Memory B cell (primary cell): ENCODE measurements around the gene CNN3.

Source experiments
- ATAC-seq: fragments of 150-1000 bp; cut with Tn5 transposase; 2 replicates; pipeline ENCODE4 v1.10.0; 2021; ENCODE audit warnings: low read depth, mild to moderate bottlenecking, moderate library complexity
- DNase-seq, 2 donors: peaks; one replicate each; pipeline ENCODE4 v3.0.0; 2022; ENCODE audit warnings: low spot score in 2 of 2
- H3K27ac Mint-ChIP-seq: one replicate; pipeline ENCODE4 v1.8.0; 2022; ENCODE audit warnings: mild to moderate bottlenecking, moderate library complexity, mixed read lengths
- H3K27me3 Mint-ChIP-seq: one replicate; pipeline ENCODE4 v1.8.0; 2022; ENCODE audit warnings: mixed read lengths
- H3K36me3 Mint-ChIP-seq: one replicate; pipeline ENCODE4 v1.8.0; 2022; ENCODE audit warnings: mild to moderate bottlenecking, mixed read lengths
- H3K4me1 Mint-ChIP-seq: one replicate; pipeline ENCODE4 v1.8.0; 2022; ENCODE audit warnings: mixed read lengths
- H3K4me3 Mint-ChIP-seq: one replicate; pipeline ENCODE4 v1.8.0; 2022; ENCODE audit warnings: mild to moderate bottlenecking, moderate library complexity, mixed read lengths
- H3K9me3 Mint-ChIP-seq: one replicate; pipeline ENCODE4 v1.8.0; 2022; ENCODE audit warnings: mixed read lengths

CNN3 gene

GRCh38 chr1:94926915-94927404 lies at the start of gene CNN3:
Gene CNN3, minus strand, starts transcription at chr1:94927110. Its CDS starts 216 bp downstream, at chr1:94926894.
- Mint-ChIP-seq H3K27ac (peak within 1 kb of the TSS; percentile 89), H3K4me3 (peak within 1 kb of the TSS; percentile 90), H3K9me3 (no peaks in the 10 kb centered on the region), H3K4me1 (peaks cover 21% of the 10 kb centered on the region), H3K36me3 (no peaks in the 10 kb centered on the region), H3K27me3 (peaks cover 22% of the 10 kb centered on the region)
- peak; percentile 74 for ATAC-seq
- DNase-seq: peak; percentile 57 to 72

- H3K27me3 Mint-ChIP-seq: no peaks in the 10 kb centered on the region
- peaks cover 10% of the 10 kb centered on the region for H3K4me1 Mint-ChIP-seq
- H3K36me3 Mint-ChIP-seq: no peaks in the 10 kb centered on the region
- H3K4me3 Mint-ChIP-seq: no peak overlapping the region
- ATAC-seq (no peak), DNase-seq (no peak)
- no peak overlapping the region for H3K27ac Mint-ChIP-seq
- H3K9me3 Mint-ChIP-seq: peaks cover 1% of the 10 kb centered on the region
These were observed 47.9 kb upstream of the CNN3 start for GRCh38 chr1:94974824-94975223.

GRCh38 chr1:94974241-94974640 lies 47.3 kb upstream of the CNN3 start:
- H3K36me3 Mint-ChIP-seq: no peaks in the 10 kb centered on the region
- no peaks in the 10 kb centered on the region for H3K27me3 Mint-ChIP-seq
- ATAC-seq (no peak), DNase-seq (no peak)
- no peak overlapping the region for H3K27ac Mint-ChIP-seq
- no peaks in the 10 kb centered on the region for H3K9me3 Mint-ChIP-seq
- H3K4me1 Mint-ChIP-seq: peaks cover 5% of the 10 kb centered on the region
- H3K4me3 Mint-ChIP-seq: no peak overlapping the region

- no peak overlapping the region for H3K4me3 Mint-ChIP-seq
- H3K27ac Mint-ChIP-seq: no peak overlapping the region
- no peaks in the 10 kb centered on the region for H3K36me3 Mint-ChIP-seq
- DNase-seq: no peak
- no peaks in the 10 kb centered on the region for H3K27me3 Mint-ChIP-seq
- H3K9me3 Mint-ChIP-seq: no peaks in the 10 kb centered on the region
- ATAC-seq: no peak
- H3K4me1 Mint-ChIP-seq: peaks cover 1% of the 10 kb centered on the region
These were observed 46.5 kb upstream of the CNN3 start for GRCh38 chr1:94973309-94973922.

- ATAC-seq (no peak), DNase-seq (no peak)
- Mint-ChIP-seq H3K27ac (no peak overlapping the region), H3K9me3 (no peaks in the 10 kb centered on the region), H3K27me3 (no peaks in the 10 kb centered on the region), H3K4me3 (no peak overlapping the region), H3K4me1 (no peaks in the 10 kb centered on the region), H3K36me3 (no peaks in the 10 kb centered on the region)
These were observed 44.6 kb upstream of the CNN3 start for GRCh38 chr1:94971491-94971924.

- H3K27ac Mint-ChIP-seq: no peak overlapping the region
- H3K4me3 Mint-ChIP-seq: no peak overlapping the region
- H3K27me3 Mint-ChIP-seq: no peaks in the 10 kb centered on the region
- DNase-seq: no peak
- H3K36me3 Mint-ChIP-seq: no peaks in the 10 kb centered on the region
- H3K4me1 Mint-ChIP-seq: no peaks in the 10 kb centered on the region
- no peaks in the 10 kb centered on the region for H3K9me3 Mint-ChIP-seq
- no peak for ATAC-seq
These were observed 43.9 kb upstream of the CNN3 start for GRCh38 chr1:94970783-94971182.

GRCh38 chr1:94969137-94969536 lies 42.2 kb upstream of the CNN3 start:
- no peaks in the 10 kb centered on the region for H3K27me3 Mint-ChIP-seq
- peaks cover 2% of the 10 kb centered on the region for H3K4me1 Mint-ChIP-seq
- no peak overlapping the region for H3K27ac Mint-ChIP-seq
- no peak for ATAC-seq
- no peaks in the 10 kb centered on the region for H3K9me3 Mint-ChIP-seq
- H3K36me3 Mint-ChIP-seq: no peaks in the 10 kb centered on the region
- DNase-seq: no peak
- no peak overlapping the region for H3K4me3 Mint-ChIP-seq

- peaks cover 5% of the 10 kb centered on the region for H3K4me1 Mint-ChIP-seq
- no peaks in the 10 kb centered on the region for H3K27me3 Mint-ChIP-seq
- no peaks in the 10 kb centered on the region for H3K36me3 Mint-ChIP-seq
- H3K4me3 Mint-ChIP-seq: no peak overlapping the region
- H3K9me3 Mint-ChIP-seq: no peaks in the 10 kb centered on the region
- no peak overlapping the region for H3K27ac Mint-ChIP-seq
- DNase-seq (no peak), ATAC-seq (no peak)
These were observed 39.1 kb upstream of the CNN3 start for GRCh38 chr1:94966033-94966432.

- Mint-ChIP-seq H3K4me1 (peaks cover 5% of the 10 kb centered on the region), H3K4me3 (no peak overlapping the region), H3K27ac (no peak overlapping the region), H3K36me3 (no peaks in the 10 kb centered on the region), H3K27me3 (no peaks in the 10 kb centered on the region), H3K9me3 (no peaks in the 10 kb centered on the region)
- ATAC-seq (no peak), DNase-seq (no peak)
These were observed 37.0 kb upstream of the CNN3 start for GRCh38 chr1:94963864-94964263.

- Mint-ChIP-seq H3K4me1 (peaks cover 5% of the 10 kb centered on the region), H3K27ac (peak overlapping the region; percentile 77), H3K9me3 (no peaks in the 10 kb centered on the region), H3K27me3 (no peaks in the 10 kb centered on the region), H3K36me3 (no peaks in the 10 kb centered on the region), H3K4me3 (peak overlapping the region; percentile 94)
- DNase-seq (peak; percentile 15 to 16), ATAC-seq (peak; percentile 96)
These were observed 35.7 kb upstream of the CNN3 start for GRCh38 chr1:94962409-94963265.

GRCh38 chr1:94961988-94962387 lies 35.1 kb upstream of the CNN3 start:
- peaks cover 5% of the 10 kb centered on the region for H3K4me1 Mint-ChIP-seq
- H3K27me3 Mint-ChIP-seq: no peaks in the 10 kb centered on the region
- H3K4me3 Mint-ChIP-seq: no peak overlapping the region
- DNase-seq (no peak), ATAC-seq (no peak)
- no peak overlapping the region for H3K27ac Mint-ChIP-seq
- H3K36me3 Mint-ChIP-seq: no peaks in the 10 kb centered on the region
- no peaks in the 10 kb centered on the region for H3K9me3 Mint-ChIP-seq

GRCh38 chr1:94961582-94961981 lies 34.7 kb upstream of the CNN3 start:
- Mint-ChIP-seq H3K4me1 (peaks cover 5% of the 10 kb centered on the region), H3K27ac (no peak overlapping the region), H3K27me3 (no peaks in the 10 kb centered on the region), H3K36me3 (no peaks in the 10 kb centered on the region), H3K9me3 (no peaks in the 10 kb centered on the region), H3K4me3 (no peak overlapping the region)
- DNase-seq (no peak), ATAC-seq (no peak)

GRCh38 chr1:94958081-94958480 lies 31.2 kb upstream of the CNN3 start:
- Mint-ChIP-seq H3K36me3 (no peaks in the 10 kb centered on the region), H3K4me3 (no peak overlapping the region), H3K9me3 (peaks cover 1% of the 10 kb centered on the region), H3K27ac (no peak overlapping the region), H3K27me3 (no peaks in the 10 kb centered on the region), H3K4me1 (peaks cover 3% of the 10 kb centered on the region)
- no peak for DNase-seq
- ATAC-seq: no peak

- no peak overlapping the region for H3K4me3 Mint-ChIP-seq
- H3K36me3 Mint-ChIP-seq: peaks cover 1% of the 10 kb centered on the region
- H3K27ac Mint-ChIP-seq: no peak overlapping the region
- no peak for DNase-seq
- H3K27me3 Mint-ChIP-seq: no peaks in the 10 kb centered on the region
- no peaks in the 10 kb centered on the region for H3K4me1 Mint-ChIP-seq
- no peak for ATAC-seq
- peaks cover 3% of the 10 kb centered on the region for H3K9me3 Mint-ChIP-seq
These were observed 29.1 kb upstream of the CNN3 start for GRCh38 chr1:94955767-94956632.
